H1 (cell line): ENCODE data around the gene CCDC154. TPM values are rescaled to one million over a fixed set of nuclear protein-coding genes. Genes with fewer than 3 reads are reported as not detected.

Experiments
- CTCF ChIA-PET: fragments of 300-600 bp; sonication (Branson Sonifier 250); formaldehyde crosslinking; loops from one replicate; lab custom pipeline; 2021; ENCODE audit not compliant: partially characterized antibody; lab: Charles Lee
- POLR2A ChIA-PET: fragments of 300-600 bp; sonication (Branson Sonifier 250); formaldehyde crosslinking; loops from one replicate; lab custom pipeline; 2021; ENCODE audit warnings: inconsistent platforms; ENCODE audit not compliant: partially characterized antibody; lab: Charles Lee
- DNase-seq, 2 experiments: peaks; one replicate each; pipeline versions ENCODE4 v3.0.0 to v3.0.0-alpha.2; 2010 to 2022; ENCODE audit warnings: low spot score in 2 of 2, low read depth in 1 of 2, mixed read lengths in 1 of 2
- FAIRE-seq: peaks from 2 replicates; lab custom pipeline; 2011; peaks lifted over from hg19 to GRCh38; lab: Jason Lieb, UNC
- H2AFZ ChIP-seq: 2 replicates; pipeline ENCODE4 v1.8.1; 2012; ENCODE audit warnings: low read length, inconsistent platforms
- H2AK5ac ChIP-seq: 2 replicates; pipeline ENCODE4 v1.6.1; 2013; ENCODE audit warnings: low read depth, low read length
- H2BK120ac ChIP-seq: replicated peaks from 2 replicates; pipeline ENCODE3; 2013; ENCODE audit warnings: low read depth, low read length, inconsistent platforms
- H2BK12ac ChIP-seq: 2 replicates; pipeline ENCODE4 v1.6.1; 2013; ENCODE audit warnings: low read depth, low read length
- H2BK15ac ChIP-seq: 2 replicates; pipeline ENCODE4 v1.6.1; 2013; ENCODE audit warnings: low read length
- H2BK20ac ChIP-seq: 2 replicates; pipeline ENCODE4 v1.6.1; 2013; ENCODE audit warnings: low read length
- H2BK5ac ChIP-seq: 2 replicates; pipeline ENCODE4 v1.6.1; 2013; ENCODE audit warnings: low read depth, low read length
- H3K14ac ChIP-seq: 2 replicates; pipeline ENCODE4 v1.6.1; 2013; ENCODE audit warnings: inconsistent platforms; ENCODE audit not compliant: insufficient read length
- H3K18ac ChIP-seq: 2 replicates; pipeline ENCODE4 v1.6.1; 2013; ENCODE audit warnings: low read length; ENCODE audit errors: extremely low read depth
- H3K23ac ChIP-seq: 2 replicates; pipeline ENCODE4 v1.6.1; 2013; ENCODE audit warnings: inconsistent platforms; ENCODE audit not compliant: insufficient read length
- H3K23me2 ChIP-seq: 2 replicates; pipeline ENCODE4 v1.6.1; 2013; ENCODE audit warnings: low read depth, low read length
- H3K27ac ChIP-seq: 2 replicates; pipeline ENCODE4 v1.6.1; 2011; ENCODE audit warnings: low read depth, low read length, inconsistent platforms
- H3K27me3 ChIP-seq, 4 experiments: replicated peaks in 1 of 4; 1 replicate in 1 of 4; 2 replicates in 3 of 4; pipeline versions ENCODE4 v1.6.1 to v1.8.1; 2011 to 2013; ENCODE audit warnings: low read length in 3 of 4, mild to moderate bottlenecking in 3 of 4, inconsistent platforms in 2 of 4, mixed read lengths in 2 of 4, moderate library complexity in 1 of 4; ENCODE audit not compliant: control insufficient read depth in 3 of 4, insufficient read depth in 3 of 4; ENCODE audit errors: extremely low read depth in 1 of 4
- H3K36me3 ChIP-seq, 4 experiments: 2 replicates each; pipeline versions ENCODE4 v1.6.1 to v1.8.1; 2011 to 2013; ENCODE audit warnings: mild to moderate bottlenecking in 4 of 4, low read length in 3 of 4, moderate library complexity in 2 of 4, control low read depth in 1 of 4, inconsistent platforms in 1 of 4; ENCODE audit not compliant: insufficient read depth in 4 of 4, control insufficient read depth in 2 of 4
- H3K4ac ChIP-seq: replicated peaks from 2 replicates; pipeline ENCODE3; 2013; ENCODE audit warnings: low read length, low read depth, mixed read lengths, inconsistent platforms; ENCODE audit not compliant: insufficient read length
- H3K4me1 ChIP-seq, 4 experiments: replicated peaks in 1 of 4; 1 replicate in 1 of 4; 2 replicates in 3 of 4; pipeline versions ENCODE4 v1.6.1 to v1.8.1; 2011 to 2013; ENCODE audit warnings: low read length in 3 of 4, inconsistent platforms in 2 of 4, mixed read lengths in 1 of 4; ENCODE audit not compliant: insufficient read depth in 4 of 4, control insufficient read depth in 3 of 4
- H3K4me2 ChIP-seq, 2 experiments: 2 replicates each; pipeline versions ENCODE4 v1.6.1 to v1.8.1; 2011 to 2013; ENCODE audit warnings: low read depth in 2 of 2, low read length in 2 of 2, control low read depth in 1 of 2, inconsistent platforms in 1 of 2, mild to moderate bottlenecking in 1 of 2; ENCODE audit not compliant: insufficient read depth in 1 of 2
- H3K4me3 ChIP-seq, 4 experiments: fragments of 200-600, 300-600 bp in 1 of 4; sonication (generic), shearing (Covaris generic), sonication (Bioruptor Twin) in 1 of 4; 2 replicates each; pipeline versions ENCODE4 v1.5.1 to v1.8.1; 2011 to 2016; ENCODE audit warnings: low read length in 4 of 4, low read depth in 3 of 4, control low read depth in 2 of 4, inconsistent platforms in 2 of 4, mild to moderate bottlenecking in 2 of 4, mixed read lengths in 1 of 4, moderate library complexity in 1 of 4; ENCODE audit not compliant: insufficient read depth in 2 of 4; ENCODE audit errors: extremely low read depth in 1 of 4
- H3K56ac ChIP-seq: replicated peaks from 2 replicates; pipeline ENCODE3; 2013; ENCODE audit warnings: low read depth, mild to moderate bottlenecking, mixed read lengths, low read length, inconsistent platforms; ENCODE audit not compliant: insufficient read length
- H3K79me1 ChIP-seq: 2 replicates; pipeline ENCODE4 v1.6.1; 2013; ENCODE audit warnings: low read depth, low read length, control low read depth
- H3K79me2 ChIP-seq, 2 experiments: 2 replicates each; pipeline versions ENCODE4 v1.6.1 to v1.8.1; 2012 to 2013; ENCODE audit warnings: low read length in 2 of 2, mild to moderate bottlenecking in 2 of 2, inconsistent platforms in 1 of 2; ENCODE audit not compliant: insufficient read depth in 2 of 2, control insufficient read depth in 1 of 2
- H3K9ac ChIP-seq, 4 experiments: replicated peaks in 1 of 4; 1 replicate in 1 of 4; 2 replicates in 3 of 4; pipeline versions ENCODE4 v1.6.1 to v1.8.1; 2011 to 2013; ENCODE audit warnings: low read depth in 3 of 4, low read length in 3 of 4, control low read depth in 2 of 4, mild to moderate bottlenecking in 2 of 4, moderate library complexity in 2 of 4, inconsistent platforms in 1 of 4; ENCODE audit errors: extremely low read depth in 1 of 4
- H3K9me3 ChIP-seq, 2 experiments: 2 replicates each; pipeline versions ENCODE4 v1.6.1 to v1.8.1; 2012 to 2013; ENCODE audit warnings: mild to moderate bottlenecking in 2 of 2, moderate library complexity in 2 of 2, control low read depth in 1 of 2, inconsistent platforms in 1 of 2, low read depth in 1 of 2, low read length in 1 of 2, mixed read lengths in 1 of 2; ENCODE audit not compliant: insufficient read depth in 2 of 2
- H4K20me1 ChIP-seq, 2 experiments: replicated peaks in 1 of 2; 2 replicates each; pipeline versions ENCODE3 to v1.8.1; 2011 to 2013; ENCODE audit warnings: inconsistent platforms in 2 of 2, low read length in 2 of 2, mild to moderate bottlenecking in 1 of 2; ENCODE audit not compliant: insufficient read depth in 2 of 2, control insufficient read depth in 1 of 2
- H4K5ac ChIP-seq: 2 replicates; pipeline ENCODE4 v1.6.1; 2013; ENCODE audit warnings: low read length, low read depth, mixed read lengths, inconsistent platforms; ENCODE audit not compliant: insufficient read length
- H4K8ac ChIP-seq: 2 replicates; pipeline ENCODE4 v1.8.0; 2013; ENCODE audit warnings: mild to moderate bottlenecking, moderate library complexity, low read length, inconsistent platforms; ENCODE audit not compliant: insufficient read depth; ENCODE audit errors: extremely low read depth
- H4K91ac ChIP-seq: replicated peaks from 2 replicates; pipeline ENCODE3; 2013; ENCODE audit warnings: low read length, mixed read lengths, inconsistent platforms; ENCODE audit not compliant: insufficient read length
- CBX5 ChIP-seq: fragments of 300-800, 300-1000 bp; sonication (generic); IDR thresholded peaks from 2 replicates; pipeline ENCODE4 v1.7.1; 2016; ENCODE audit warnings: antibody characterized with exemption, low read length, low read depth
- EGR1 ChIP-seq: IDR thresholded peaks from 2 replicates; pipeline ENCODE4 v1.6.1; 2011; ENCODE audit warnings: low read depth, low read length, borderline replicate concordance
- JUN ChIP-seq: IDR thresholded peaks from 2 replicates; pipeline ENCODE4 v1.6.1; 2011; ENCODE audit warnings: low read depth, mild to moderate bottlenecking, improper control_type of control experiment, low read length
- RNF2 ChIP-seq: fragments of 200-900, 300-1000 bp; sonication (generic); IDR thresholded peaks from 2 replicates; pipeline ENCODE4 v1.7.1; 2016; ENCODE audit warnings: borderline replicate concordance, low read depth, mild to moderate bottlenecking, antibody characterized with exemption, low read length; ENCODE audit not compliant: poor library complexity, severe bottlenecking; ENCODE audit errors: missing control alignments
- SIN3A ChIP-seq, 2 experiments: IDR thresholded peaks in 1 of 2; conservative IDR thresholded peaks in 1 of 2; 2 replicates each; pipeline ENCODE4 v1.6.1; 2011 to 2012; ENCODE audit warnings: low read length in 2 of 2, improper control_type of control experiment in 1 of 2, low read depth in 1 of 2, mild to moderate bottlenecking in 1 of 2
- SP4 ChIP-seq: IDR thresholded peaks from 2 replicates; pipeline ENCODE4 v1.6.1; 2012; ENCODE audit warnings: low read length, inconsistent platforms
- WGBS, 2 experiments: shearing (Covaris generic) in 1 of 2; methylation state at CpG; one replicate each; pipeline versions ENCODE4 v1.1.6 to v1.1.7; 2013 to 2015; ENCODE audit warnings: low lambda C conversion rate in 2 of 2, mixed read lengths in 2 of 2, inconsistent platforms in 1 of 2, low coverage in 1 of 2, missing lambda C conversion rate in 1 of 2; ENCODE audit not compliant: insufficient replicate concordance in 2 of 2, insufficient coverage in 1 of 2, insufficient read length in 1 of 2; ENCODE audit errors: extremely low coverage in 1 of 2, missing lambda C conversion rate in 1 of 2; 5-methylcytosine and 5-hydroxymethylcytosine counted together
- polyA plus RNA-seq, 7 experiments: library from polyadenylated mRNA; depleted of rRNA in 3 of 7; stranded (reverse) in 5 of 7; unstranded in 2 of 7; fragments of >200 nt in 5 of 7; fragments of 200-250 nt in 2 of 7; gene quantifications; 1 replicate in 5 of 7; 2 replicates in 1 of 7; 4 replicates in 1 of 7; pipeline versions ENCODE4 v1.2.1 to v1.2.3, GENCODE V29; 2011 to 2013; ENCODE audit warnings: missing spikeins in 2 of 7, mixed read lengths in 2 of 7
- total RNA-seq: library from RNA; stranded (reverse); fragmentation: NEBNext Ultra II Directional; extraction: Animal tissue kit (Norgen Biotek cat#: 25700); gene quantifications from 2 replicates; pipeline ENCODE4 v1.2.1, GENCODE V29; 2021

The CCDC154 gene
- total and polyA plus RNA-seq, 2 of the 8 experiments (the other 6 are each of a cell fraction or from before 2014, with no cell fraction given) = 0.15 to 0.88 TPM

DNA sequence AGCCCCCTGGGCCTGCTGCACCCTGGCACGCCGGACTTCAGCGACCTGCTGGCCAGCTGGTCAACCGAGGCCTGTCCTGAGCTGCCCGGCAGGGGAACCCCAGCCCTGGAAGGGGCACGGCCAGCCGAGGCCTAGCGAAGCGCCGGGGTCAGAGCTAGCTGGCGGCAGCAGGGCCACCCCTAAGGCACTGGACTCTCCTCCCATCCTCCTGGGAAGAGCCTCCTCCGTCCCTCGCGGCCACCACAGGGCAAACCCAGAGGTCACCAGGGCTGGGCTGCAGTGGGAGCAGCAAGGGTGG, 11.1 kb downstream of the CCDC154 start:
- Histone ChIP-seq H3K23me2 (no peaks in the 10 kb centered on the region), H3K23ac (no peak overlapping the region), H3K36me3 (no peaks in the 10 kb centered on the region), H3K56ac (peak overlapping the region; percentile 30), H3K79me1 (no peaks in the 10 kb centered on the region), H4K91ac (no peak overlapping the region), H3K4me1 (no peaks in the 10 kb centered on the region; a peak in 2 of 7 replicates), H2BK5ac (no peak overlapping the region), H2BK12ac (no peak overlapping the region), H3K9me3 (no peaks in the 10 kb centered on the region), H3K18ac (no peak overlapping the region), H3K9ac (no peak overlapping the region), H2BK120ac (no peak overlapping the region), H3K4me2 (no peak overlapping the region), H4K5ac (no peak overlapping the region), H4K8ac (peak overlapping the region; percentile 68), H3K4ac (no peak overlapping the region), H2AK5ac (no peak overlapping the region), H3K14ac (no peak overlapping the region), H2AFZ (no peak overlapping the region), H3K4me3 (no peak overlapping the region), H2BK20ac (no peak overlapping the region), H2BK15ac (no peak overlapping the region), H3K79me2 (no peaks in the 10 kb centered on the region), H3K27me3 (no peaks in the 10 kb centered on the region), H4K20me1 (no peaks in the 10 kb centered on the region), H3K27ac (no peak overlapping the region)
- no peak for DNase-seq
- ChIA-PET POLR2A (interaction anchor here (1.1 to 2.4 kb wide), 6 partner anchors 10 to 84 kb away, joined by 3 to 10 read pairs (median 3); partner anchors contain the start of genes UNKL and UQCC4), CTCF (interaction anchor here (0.6 to 1.7 kb wide), 6 partner anchors 8 to 111 kb away, joined by 3 to 8 read pairs (median 3); no protein-coding TSS in a partner anchor)
- FAIRE-seq = no peak
- TF ChIP-seq SIN3A (conservative IDR thresholded peaks at IDR 0.05 in 1 of 2, IDR thresholded peaks at IDR 0.05 in 1 of 2; ENCODE audit: low read depth in 1 of 2, low read length in 2 of 2) (no peak), RNF2 (no peak), JUN (no peak), SP4 (no peak), CBX5 (no peak), EGR1 (no peak)
- WGBS, 2 experiments = 92% methylated on average over 12 of the region's 14 CpGs; no CpG with 5 or more reads in 1 of the 2 experiments
